GM18519 (cell line): ENCODE measurements around the gene PARP6.

ENCODE experiments used
- ATAC-seq: cut with Tn5 transposase; IDR thresholded peaks from one replicate; pipeline ENCODE4 v1.9.1; 2021; ENCODE audit warnings: mild to moderate bottlenecking, moderate library complexity; ENCODE audit not compliant: unreplicated experiment, low FRiP score

Gene PARP6

DNA sequence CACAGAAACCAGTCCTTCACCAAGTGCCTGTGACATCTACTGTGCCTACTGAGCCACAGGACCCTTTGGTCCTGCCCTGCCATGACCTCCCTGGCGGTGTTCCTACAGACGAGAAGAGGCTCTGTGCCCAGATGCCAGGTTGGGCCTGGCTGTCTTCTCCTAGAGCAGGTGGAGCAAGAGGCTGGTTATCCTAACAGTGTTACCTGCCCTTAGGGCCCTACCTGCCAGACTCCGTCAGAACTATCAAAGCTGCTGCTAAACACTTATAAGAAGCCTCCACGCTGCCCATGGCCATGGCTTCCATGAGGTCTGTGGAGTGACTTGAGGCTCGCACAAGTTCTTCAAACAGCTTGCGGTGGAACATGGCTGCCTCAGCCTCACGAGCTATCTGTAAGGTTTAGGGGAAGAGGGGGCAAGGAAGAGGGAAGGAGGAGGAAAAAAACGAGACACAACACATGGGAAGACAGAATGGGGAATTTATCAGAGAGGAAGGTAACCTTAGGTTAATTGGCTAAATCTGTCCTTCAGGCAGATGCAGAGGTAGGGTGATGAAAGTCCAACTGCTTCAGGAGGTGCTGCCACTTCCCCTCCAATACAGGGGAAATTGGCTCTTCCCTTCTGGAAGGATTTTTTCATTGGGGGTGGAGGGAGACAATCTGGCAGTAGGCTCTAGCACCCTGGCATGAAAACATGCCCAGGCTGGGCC, 69.4 kb downstream of the PARP6 start:
- no peak for ATAC-seq

DNA sequence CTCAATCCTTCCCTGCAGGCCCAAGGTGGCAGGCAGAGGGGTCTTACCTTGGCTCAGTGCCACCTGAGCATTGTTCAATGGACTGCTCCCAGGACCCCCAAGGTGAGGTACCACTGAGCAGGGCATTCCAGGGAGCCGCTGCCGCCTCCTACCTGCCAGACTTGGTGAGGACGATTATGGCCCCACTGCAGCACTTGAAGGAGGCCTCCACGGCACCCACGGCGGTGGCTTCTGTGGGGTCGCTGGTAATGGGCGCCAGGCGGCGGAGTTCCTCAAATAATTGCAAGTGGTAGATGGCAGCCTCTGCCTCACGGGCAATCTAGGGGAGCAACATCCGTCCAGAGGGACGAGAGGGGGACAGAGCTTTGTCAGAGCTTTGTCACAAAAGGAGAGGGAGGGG, 70.1 kb downstream of the PARP6 start:
- no peak for ATAC-seq

DNA sequence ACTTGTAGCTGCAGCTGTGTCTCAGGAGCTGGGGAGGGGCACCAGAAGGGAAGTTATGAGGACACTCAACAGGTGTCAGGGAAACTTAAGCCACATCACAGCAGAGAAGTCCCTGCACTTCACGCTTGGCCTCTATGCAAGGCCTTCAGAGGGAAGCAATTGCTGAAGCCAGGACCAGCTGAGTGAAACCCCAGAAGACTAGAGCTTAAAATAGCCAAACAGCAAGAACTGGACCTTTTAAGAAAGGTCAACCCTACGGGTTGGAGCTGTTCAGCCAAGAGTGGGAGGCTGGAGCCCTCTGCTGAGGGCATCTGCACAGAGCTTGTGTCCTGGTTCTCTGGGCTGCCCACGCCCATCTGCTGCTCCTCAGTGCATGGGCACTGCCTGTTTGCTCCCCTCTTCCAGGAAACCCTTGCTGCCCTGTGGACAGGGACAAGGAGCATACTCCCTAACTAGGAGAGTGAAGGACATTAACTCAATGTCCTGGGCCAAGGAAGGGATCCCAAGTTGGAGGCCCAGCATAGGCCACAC, 70.9 kb downstream of the PARP6 start:
- no peak for ATAC-seq

DNA sequence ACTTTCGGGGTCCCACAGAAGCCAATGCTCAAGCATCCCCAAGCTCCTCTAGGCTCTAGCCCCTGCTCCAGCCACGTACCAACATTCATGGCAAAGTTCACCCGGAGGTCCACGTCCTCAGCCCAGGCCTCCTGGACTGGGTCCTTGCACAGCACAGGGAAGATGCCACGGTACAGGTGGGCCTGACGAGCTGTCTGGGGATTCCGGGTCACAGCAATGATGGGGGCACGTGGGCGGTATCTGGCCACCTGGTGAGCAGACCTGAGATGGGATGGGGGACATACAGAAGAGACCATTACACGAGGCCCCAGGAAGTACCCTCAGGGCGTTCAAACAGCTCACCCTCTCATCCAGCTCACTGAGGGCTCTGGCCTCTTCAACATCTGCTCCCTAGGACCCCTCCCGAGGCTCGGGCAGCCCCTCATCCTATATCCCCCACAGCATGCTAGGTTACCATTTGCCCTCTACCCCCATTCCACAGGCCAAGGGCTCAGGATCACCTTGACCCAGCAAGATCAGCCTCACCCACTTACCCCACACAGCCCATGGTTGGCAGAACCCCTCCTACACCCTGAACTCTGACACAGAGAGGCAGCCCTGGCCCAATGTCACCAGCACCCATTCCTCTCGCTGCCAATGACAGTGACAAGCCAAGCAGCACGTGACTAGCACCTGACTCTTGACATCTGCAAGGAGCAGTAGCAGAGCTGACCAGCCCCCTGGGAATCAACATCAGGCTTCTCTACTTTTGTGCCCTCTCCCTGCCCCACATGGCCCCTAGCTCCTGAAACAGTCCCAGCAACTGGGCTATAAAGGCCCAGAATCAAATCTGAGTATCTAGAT, 71.7 kb downstream of the PARP6 start:
- no peak for ATAC-seq

DNA sequence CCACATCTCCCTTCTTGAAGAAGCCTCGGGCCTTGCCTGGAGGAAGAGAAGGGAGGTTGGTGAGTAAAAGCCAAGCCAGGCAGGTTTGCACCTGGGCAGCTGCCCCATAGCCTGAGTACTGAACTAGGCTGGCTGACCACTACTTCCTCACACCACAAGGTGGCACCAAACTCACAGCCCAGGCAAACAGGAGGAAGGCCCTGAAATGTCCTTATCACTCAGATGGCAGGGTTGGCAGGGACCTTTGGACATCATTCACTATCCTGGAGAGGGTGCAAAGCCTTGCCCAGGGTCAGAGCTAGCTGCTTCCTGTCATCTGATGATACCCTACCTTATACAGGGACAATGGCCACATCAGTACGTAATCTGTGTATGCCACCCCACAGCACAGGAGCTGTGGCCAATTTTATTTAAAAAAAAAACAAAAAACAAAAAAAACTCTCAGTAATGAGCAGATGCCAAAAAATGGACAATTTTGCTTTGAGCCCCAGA, 72.6 kb downstream of the PARP6 start:
- ATAC-seq = no peak

DNA sequence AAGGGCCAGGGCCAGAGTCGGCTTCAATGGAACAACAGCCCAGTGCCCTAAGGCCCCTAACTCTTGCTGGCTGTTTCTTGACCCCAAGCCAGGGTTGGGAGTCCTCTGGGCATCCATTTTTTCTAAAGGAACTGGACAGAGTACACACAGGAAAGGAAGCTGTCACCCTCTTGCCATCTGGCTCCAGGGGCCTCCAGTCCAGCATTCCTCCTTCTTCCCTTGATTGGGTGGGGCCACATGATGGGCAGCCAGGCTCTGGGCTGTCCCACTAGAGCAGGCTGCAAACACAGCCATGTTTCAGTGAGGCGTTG, 73.2 kb downstream of the PARP6 start:
- no peak for ATAC-seq

DNA sequence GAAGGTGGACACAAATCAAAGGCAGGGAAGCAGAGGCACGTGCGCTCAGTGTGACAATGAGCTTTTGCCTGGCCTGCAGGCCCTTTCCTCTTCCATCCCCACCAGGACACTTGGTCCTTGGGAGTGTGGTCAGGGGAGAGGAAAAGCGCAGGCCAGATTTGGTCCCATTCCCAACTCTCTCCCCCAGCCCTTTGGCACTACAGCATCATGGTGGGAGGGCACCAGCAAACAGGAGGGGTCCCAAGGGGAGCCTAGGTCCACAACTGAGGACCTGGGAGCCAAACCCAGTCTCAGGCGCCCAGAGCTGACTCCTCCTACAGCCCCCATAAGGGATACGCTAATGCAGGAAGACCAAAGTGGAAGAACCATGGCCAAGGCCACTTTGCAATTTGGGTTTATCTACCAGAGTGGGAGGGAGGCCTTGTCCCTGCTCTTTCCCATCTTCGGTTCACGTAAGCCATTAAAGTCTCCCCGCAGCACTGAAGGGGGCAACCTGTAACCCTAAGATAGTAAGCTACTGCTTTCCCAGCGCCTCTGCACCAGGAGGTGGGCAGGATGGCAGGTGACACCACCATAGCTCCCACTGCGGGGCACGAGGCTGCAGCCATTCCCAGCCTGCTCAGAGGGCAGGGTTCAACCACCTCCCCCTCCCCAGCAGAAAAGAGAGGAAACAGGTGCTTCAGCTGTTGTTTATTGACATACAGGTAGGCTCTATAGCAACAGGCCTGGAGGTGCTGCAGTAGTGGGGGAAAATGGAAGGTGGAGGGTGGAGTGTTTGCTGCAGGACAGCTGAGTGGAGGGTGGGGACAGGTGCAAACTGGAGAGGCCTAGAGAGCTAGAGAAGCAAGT, 73.8 kb downstream of the PARP6 start:
- no peak for ATAC-seq

DNA sequence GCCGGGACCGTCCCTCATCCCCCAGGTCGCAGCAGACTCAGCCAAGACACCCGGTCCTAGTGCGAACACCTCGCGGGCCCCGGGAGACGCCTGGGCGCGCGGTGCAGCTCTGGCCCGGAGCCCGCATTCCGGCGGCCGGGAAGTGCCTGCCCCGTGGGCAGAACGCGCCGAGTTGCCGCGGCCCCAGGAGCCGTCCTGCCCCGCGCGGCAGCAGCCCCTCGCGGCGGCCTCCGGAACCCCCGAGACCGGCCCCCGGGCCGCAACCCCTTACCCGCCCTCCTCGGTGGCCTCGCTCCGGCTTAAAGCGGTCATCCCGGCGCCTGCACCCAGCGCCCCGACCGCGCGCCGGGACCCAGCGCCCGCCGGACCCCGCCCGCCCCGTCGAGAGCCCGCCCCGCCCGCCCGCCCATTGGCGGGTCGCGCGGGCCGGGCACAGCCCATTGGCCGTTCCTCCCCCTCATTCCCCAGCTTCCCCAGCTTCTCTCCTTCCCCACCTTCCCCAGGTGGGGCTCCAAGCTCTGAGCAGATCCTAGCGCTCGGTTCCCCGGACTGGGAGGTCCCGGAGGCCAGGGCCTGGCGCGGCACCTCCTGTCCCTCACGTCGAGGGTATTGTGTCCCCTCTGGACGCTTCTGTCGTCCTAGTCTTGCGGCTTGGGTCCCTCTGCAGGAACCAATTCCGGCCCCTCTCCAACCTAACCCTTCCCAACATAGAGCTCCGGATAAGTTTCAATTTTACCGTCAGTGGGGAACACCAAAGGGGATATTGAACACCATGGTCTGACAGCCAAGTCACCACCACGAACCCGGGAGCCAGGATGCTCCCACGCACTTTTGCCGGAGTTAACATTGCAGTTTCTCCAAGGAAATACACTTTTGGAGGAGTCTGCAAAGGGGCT, 74.6 kb downstream of the PARP6 start, which contains the start of gene GRAMD2A:
Gene GRAMD2A (minus strand): TSS at position 328 of the 896 bp plus-strand sequence.
- ATAC-seq = no peak

DNA sequence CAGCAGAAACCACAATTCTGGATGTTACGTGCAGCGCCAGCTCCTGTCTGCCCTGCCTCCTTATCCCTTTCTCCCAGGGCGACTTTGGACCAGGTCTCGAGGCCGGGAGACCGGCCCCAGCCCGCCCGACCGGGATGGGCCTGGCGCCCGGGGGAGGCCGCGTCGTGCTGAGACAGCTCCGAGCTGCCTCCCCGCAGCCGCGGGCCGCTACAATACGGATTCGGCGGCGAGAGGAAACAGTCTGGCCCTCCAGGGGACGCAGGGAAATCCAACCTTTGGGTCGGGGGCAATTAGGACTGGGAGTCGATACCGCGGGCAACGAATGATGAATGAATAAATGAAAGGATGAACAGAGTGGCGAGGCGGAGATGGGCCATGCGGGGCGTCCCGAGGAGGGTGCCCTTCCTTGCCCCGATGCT, 75.3 kb downstream of the PARP6 start:
- no peak for ATAC-seq

DNA sequence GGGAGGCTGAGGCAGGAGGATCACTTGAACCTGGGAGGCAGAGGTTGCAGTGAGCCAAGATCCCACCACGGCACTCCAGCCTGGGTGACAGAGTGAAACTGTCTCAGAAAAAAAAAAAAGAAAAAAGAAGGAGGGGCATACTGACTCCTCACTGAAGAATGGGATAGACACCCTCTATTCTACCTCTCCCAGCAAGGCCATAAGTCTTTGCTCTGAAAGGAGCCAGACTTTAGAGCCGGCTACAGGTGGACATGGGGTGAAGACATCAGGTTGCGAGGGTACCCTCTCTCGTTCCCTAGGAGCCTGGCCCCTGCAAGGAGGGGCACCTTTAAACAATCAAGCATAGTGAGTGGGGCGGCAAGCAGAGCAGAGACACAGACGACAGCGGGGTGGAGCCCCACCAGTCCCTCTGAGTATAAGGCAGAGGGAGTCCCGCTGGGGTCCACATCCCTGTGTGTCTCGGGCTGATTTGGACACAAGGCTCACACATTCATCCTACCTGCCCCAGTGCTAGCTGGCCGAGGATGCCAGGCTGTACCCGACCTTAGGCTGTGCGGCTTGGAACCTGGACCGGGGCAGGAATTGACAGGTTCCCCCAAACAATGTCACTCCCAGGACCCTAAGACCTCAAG, 75.8 kb downstream of the PARP6 start:
- no peak for ATAC-seq

DNA sequence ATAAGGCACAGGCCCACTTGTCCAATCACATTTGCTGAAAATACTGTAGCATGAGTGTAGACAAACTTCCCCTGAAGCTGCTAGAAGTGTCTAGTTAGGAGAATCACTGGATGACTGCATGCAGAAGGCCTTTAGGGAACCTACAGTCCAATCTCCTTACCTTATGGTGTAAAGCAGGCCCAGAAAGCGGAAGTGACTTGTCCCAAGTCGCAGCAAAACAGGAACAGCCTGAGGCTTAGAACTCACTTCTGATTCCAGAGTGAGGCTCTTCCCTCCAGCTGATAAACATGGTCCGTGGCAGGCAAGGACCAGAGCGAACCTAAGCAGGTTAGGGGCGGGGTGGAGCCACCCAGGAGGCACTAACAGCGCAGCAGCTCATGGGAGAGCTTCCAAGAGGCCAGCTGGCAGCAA, 77.2 kb downstream of the PARP6 start:
- no peak for ATAC-seq

DNA sequence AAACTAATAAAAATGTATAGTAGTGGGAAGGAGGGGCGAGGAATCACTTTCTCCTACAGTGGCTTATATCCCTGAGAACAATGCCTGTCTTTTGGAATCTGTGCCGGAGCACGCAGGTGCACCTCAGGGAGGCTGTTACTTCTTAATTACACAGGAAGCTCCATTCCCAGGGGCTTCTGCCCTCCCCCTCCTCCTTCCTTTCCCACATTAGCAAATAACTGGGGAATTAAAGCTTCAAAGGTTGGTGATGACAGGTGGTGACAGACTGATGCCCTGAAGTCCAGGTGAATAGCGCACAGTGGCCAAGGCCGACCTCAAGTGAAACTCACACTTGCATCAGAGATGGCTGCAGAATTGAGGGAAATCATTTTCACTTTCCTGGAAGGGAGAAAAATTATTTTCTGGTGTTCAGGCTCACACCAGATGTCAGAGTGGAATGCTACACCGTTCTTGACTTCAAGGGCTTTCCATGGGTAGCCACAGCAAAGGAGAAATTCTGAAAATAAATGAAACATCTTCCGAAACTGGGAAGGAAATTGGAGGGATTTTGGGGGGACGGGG, 78.4 kb downstream of the PARP6 start:
- ATAC-seq = no peak

DNA sequence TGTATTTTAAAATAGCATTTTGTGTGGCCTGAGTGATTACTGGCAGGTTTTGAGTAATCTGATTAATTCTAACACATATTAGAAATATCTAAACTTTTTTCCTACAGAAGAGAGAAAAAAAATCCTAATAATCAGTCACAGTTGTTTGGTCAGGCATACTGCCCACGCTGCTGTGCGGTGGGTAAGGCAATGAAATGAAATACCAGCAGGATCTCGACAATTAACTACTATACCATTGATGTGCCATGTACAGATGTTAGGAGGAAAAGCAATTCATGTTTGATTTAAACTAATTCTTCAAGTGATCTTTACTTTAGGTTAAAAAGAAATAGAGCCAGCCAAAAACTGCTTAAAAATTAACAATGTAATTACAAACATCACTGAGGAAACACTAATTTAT, 79.9 kb downstream of the PARP6 start:
- no peak for ATAC-seq
